GM21367 (cell line): Measurements from ENCODE around the gene HSBP1L1.

ENCODE experiments used
- ATAC-seq: cut with Tn5 transposase; IDR thresholded peaks from one replicate; pipeline ENCODE4 v1.9.1; 2021; ENCODE audit not compliant: unreplicated experiment

Gene HSBP1L1

DNA sequence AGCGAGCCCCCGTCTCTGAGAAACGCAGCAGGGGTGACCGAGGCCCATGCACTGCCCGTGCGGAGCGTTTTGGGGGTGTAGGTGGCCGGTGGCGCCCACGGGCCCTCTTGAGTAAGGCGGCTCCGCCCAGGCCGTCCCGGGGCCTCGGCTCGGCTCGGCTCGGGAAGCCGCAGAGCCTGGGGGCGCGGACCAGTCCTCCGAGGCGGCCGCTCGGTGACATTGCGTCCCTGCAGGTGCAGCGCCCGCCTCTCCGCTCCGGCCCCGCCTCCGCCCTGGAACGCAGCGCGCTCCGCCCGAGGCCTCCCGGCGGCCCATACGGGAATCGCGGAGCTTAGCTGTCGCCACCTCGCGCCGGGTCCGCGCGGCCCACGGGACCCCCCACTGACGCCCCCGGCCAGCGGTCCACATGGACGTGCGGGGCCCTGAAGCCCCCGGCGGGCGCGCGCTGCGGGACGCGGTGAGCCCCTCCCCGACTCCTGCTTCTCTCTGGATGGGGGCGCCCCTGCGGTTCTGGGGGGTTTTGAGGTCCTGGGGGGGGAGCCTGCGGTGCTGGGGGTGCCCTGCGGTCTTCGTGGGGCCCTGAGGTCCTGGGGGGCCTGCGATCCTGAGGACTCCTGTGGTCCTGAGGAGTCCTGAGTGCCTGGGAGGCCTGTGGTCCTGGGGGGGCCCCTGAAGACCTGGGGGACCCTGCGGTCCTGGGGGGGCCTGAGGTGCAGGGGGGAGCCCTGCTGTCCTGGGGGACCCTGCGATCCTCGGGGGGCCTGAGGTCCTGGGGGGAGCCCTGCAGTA lies at the start of gene HSBP1L1:
TSS of gene HSBP1L1 (plus strand) at position 314 of the 789 bp plus-strand sequence. CDS start at position 407, 93 bp downstream.
- ATAC-seq, result peak; percentile 67

DNA sequence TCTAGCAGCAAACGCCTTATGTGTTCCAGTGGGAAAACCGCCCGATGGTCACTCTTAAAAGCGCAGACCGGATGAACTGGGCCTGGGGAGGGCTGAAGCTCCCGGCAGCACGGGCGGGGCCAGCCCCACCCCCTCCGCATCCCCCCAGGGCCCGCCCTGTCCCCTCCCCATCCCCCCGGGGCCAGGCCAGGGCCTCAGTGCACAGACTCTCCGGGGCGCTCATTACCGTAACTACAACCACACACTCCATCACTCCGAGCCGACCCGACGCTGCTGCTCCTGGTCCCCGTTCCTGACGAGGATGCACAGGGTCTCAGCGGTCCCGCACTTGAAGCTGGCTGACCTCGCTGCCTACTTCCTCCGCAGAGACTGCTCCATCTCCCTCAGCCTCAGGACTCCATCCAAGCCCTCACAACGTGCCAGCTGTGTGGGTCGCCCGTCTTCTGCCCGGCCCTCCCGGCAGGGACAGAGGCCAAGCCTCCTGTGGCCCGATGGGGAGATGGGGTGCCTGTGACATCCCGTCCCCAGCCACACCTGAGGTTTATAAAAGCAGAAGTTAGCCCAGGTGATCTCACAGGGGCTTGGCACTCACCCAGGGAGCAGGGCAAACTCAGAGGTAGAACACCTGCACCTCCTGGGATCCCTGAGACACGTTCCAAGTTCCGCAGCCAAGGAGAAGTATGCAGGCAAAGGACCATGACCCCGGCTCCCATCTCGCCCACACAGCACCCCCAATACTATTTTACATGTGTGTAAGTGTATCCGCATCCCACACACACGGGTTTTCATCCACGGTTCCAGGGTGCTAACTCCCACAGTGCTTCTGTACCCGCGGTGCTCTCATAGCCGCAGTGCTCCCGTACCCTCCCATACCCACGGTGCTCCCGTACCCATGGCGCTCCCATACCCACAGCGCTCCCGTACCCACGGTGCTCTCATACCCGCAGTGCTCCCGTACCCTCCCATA lies 49.0 kb upstream of the HSBP1L1 start:
- no peak for ATAC-seq

DNA sequence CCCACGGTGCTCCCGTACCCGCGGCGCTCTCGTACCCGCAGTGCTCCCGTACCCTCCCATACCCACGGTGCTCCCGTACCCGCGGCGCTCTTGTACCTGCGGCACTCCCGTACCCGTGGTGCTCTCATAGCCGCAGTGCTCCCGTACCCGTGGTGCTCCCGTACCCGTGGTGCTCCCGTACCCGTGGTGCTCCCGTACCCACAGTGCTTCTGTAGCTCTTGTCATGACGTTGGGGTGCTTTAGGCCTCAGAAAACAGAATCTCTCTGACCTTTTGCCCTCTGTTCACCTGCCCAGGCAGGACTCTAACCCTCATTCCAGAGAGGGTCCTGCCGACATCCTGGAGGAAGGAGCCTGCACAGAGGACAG lies 48.3 kb upstream of the HSBP1L1 start:
- no peak for ATAC-seq

DNA sequence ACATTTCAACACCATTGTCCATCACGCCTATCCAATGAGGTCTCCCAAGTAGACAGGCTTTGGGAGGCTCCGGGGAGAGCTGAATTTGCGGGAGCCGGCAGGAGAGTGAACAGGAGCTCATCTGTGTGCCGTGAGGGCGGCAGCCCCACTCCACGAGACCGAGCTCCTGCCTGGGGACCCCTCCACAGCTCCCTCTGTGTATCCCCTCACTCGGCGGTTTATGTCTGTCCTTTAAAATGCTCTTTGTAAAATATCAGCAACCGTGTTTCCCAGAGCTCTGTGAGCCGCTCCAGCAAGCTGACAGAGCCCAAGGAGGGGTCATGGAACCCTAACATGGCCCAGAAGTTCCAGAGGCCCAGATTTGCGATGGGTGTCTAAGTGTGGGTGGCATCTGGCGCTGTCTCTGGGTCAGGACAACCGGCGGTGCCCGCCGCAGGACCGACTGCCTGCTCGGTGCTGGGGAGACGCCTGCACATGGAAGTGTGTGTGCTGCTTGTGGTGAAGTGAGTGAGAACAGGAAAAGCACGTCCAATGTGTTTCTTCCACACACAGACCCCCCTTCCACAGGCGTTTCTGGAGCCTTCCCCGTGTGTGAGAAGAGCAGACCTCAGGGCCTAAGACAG lies 47.8 kb upstream of the HSBP1L1 start:
- ATAC-seq, result no peak

DNA sequence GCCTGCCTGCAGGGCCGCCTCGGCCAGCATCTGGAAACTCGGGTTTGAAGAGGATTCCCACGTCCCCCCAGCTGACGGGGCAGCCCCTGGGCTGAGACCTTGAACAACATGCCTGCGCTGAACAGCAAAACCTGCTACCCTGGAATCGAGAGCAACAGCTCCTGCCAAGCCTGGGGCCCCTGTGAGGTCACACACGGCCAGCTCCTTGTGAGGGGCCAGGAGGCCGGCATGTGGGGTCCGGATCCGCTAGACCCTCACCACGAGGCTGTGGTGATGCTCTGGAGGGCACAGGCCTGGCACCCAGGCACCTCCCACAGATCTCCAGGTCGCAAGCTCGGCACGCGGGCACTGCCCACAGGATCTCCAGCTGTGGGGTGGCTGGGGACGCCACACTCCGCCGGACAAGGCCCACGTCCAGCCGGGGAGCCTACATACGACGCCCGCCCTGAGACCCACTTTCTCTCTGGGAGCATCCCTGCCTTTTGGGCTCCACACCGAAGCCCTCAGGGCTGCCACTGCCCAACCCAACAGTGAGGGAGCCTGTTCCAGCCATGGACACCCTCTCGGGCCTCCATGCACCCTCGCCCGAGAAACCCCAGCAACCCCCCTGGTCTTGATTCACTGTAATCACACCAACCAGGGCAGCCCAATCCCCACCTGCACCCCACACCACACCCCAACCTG lies 47.1 kb upstream of the HSBP1L1 start:
- no peak for ATAC-seq

DNA sequence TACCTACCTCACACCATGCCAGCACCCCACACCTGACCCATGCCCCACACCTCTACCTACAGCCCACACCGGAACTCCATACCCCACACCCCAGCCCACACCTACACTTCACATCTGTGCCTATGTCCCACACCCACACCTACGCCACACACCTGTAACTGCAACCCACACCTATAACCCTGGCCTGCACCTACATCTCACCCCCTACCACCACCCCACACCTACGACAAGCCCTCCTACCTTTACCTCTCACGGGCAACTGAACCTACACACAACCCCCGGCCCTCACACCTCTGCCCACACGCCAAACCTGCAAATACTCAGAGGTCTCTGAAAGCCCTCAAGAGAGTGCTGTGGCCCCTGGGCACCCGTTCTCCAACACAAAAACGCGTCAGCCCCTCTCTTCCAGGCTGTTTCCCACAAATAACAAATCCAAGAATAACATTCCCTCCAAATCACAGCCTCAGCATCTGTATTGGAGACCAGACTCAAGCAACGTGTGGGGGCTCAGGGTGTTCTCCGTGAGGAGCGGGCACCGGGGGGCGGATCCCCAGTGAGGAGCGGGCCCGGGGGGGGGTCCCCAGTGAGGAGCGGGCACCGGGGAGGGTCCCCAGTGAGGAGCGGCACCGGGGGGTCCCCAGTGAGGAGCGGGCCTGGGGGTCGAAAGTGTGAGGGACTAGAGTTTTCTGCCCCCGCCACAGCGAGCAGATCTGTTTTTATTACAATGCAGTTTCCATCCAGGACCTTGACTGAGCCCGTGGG lies 46.4 kb upstream of the HSBP1L1 start:
- no peak for ATAC-seq

DNA sequence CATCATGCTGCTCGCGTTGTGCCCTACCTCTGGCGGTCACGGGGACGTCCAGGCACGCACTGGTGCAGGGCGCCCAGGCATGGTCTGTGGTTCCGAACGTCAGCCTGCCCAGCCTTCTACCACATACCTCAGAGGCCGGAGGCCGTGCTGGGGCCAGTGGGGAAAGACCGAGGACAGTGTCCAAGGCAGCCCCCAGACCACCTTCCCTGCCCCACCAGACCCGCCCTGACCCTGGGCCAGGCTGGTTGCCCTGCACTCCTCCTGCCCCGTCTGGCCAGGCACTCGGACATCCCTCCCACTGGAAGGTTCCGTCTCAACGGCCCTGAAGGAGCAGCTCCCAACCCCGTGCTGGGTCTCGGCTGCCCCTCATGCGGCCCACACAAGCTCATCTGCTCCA lies 45.8 kb upstream of the HSBP1L1 start:
- ATAC-seq, result no peak

DNA sequence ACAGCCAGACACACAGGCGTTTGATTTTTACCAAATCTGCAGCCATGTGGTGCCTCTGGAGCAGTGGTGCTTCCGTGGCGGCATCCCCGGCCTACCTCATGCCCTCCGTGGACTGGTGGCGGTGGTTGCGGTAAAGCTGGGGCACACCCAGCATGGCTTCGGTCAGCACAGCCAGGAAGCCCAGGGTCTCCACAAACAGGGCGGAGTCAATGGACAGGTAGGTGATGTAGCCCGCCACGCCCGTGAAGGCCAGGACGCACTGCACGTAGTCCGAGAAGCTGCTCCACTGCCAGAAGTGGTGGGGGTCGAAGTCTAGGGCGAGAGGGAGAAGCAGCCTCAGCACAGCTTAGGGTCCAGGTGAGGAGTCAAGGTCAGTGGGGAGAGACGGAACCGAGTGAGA lies 45.4 kb upstream of the HSBP1L1 start:
- no peak for ATAC-seq

DNA sequence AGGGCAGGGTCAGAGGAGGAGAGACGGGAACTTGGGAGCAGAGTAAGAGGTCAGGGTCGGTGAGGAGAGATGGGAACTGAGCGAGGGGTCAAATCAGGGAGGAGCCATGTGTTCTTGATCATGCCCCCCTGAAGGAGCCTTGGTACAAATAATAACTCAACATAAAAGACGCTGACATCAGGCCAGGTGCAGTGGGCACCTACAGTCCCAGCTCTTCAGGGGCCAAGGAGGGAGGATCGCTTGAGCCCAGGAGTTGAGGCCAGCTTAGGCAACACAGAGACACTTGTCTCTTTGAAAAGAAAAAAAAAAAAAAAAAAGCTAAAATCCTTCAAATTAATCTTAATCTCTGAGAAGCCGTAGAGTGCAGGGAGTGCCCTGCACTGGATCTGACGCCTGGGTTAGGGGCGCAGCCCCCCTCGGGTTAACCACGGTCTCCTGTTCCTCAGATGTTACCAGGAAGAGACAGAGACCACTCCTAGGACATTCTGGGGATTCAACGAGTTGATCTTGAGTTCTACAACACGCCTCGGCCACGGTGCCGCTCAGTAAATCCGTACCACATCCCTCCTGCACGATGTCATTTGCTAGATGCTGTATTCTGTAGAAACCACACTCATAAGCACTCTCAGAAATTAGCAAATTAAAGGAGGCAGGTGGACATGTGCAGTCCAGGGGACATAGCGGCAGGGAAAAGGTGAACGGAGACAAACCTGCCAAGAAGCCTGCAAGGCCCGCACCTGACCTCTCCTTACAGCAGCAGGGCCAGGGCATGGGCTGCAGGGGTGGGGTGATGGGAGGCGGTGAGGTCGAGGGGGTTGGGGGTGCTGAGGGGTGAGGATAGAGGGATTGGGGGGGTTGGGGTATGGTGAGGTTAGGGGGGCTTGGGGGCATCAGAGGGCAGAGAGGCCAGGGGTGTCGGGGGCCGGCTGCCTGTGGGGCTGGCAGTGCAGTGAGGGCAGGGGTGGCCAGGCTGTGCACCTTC lies 42.2 kb upstream of the HSBP1L1 start:
- ATAC-seq, result no peak

DNA sequence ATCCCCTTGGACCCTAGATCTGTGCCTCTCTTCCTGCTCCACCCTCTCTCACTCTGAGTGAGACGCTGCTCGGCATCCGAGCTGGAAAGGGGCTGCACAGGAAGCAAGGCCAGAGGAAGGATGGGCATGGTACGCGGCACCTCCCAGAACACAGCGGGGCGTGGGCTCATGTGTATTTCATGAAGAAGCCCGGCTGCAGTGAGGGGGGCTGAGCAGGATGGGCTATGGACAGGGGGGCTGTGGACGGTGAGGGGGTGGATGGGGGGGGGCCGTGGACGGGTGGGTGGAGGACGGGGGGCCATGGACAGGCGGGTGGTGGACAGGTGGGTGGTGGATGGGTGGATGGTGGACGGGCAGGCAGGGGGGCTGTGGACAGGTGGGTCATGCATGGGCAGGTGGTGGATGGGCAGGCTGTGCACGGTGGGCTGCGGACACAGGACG lies 41.5 kb upstream of the HSBP1L1 start:
- no peak for ATAC-seq

DNA sequence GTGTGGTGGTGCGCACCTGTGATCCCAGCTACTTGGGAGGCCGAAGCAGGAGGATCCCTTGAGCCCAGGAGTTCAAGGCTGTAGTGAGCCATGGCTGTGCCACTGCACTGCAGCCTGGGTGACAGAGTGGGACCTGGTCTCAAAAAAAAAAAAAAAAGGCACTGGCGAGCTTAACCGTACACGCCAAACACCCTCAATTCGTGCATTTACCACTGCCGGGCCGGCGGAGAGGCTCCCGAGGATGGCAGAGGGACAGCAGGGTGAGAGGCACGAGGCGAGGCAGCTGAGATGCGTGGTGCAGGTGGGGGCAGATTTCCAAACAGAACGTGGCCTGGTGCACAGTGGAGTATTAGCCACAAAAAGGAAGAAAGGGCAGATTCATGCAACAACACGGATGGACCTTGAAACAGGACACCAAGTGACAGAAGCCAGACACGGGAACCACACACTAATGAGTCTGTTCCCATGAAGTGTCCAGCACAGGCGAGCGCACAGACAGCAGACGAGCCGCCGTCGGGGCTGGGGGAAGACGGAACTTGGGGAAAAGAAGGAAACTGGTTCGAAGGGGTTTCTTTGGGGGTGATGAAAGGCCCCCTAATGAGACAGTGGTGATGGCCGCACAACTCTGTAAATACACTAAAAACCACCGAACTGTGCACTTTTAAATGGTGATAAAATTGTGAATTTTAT lies 40.4 kb upstream of the HSBP1L1 start:
- ATAC-seq, result no peak

DNA sequence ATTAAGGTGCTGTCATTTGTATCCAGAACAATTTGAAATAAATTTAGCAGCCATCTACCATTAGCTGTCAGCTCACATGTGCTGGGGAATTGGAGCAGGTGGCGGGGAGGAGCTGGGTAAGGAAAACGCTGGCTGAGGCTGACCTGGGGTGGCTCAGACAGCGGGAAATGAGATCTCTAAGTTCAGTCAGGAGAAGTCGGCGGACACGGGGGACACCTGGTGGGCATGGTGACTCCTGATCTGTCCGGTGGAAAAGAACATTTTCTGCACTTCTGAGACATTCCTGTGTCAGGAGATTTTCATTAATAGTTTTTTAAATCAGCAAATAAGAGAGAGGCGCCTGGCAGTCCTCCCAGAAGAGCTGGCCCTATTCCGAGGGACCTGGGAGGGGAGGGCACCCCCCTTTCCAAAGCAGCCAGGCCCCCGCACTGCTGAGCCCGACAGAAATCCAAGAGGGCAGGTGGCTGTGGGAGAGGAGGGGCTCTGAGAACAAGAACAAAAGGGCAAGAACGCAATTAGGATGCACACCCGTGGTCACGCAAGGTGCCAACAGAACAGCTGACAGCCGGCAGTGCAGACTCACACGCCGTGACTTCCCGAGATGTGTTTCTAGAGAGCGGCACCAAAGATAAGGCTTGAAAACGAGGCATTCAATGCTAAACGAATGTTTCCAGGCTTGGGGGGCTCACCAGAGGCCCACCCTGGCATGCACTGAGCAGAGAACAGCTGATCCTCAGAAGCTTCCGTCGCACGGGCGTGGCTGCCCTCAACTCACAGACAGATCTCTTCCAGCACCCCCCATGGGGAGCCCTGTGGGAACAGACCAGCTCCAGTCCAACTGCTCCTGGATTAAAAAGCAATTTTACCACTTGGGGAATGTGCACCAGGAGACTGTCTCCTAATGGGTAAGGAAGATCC lies 39.4 kb upstream of the HSBP1L1 start:
- ATAC-seq, result no peak

DNA sequence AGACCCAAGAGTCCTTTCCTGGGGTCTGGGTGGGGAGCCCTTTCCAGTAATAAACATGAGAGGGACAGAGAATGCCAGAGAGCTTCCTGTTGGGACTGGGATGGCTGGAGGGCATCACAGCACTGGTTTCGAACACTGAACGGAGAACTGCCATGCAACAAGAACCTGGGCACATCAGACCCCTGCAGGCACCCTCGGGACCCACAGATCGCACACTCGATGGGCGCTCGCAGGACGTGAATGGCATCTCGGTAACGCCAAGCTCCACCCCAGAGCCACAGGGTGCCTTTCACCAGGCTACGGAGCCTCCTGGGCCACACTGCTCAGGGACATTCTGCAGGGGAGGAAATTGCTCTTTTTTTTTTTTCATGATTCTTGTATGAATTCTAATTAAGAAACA lies 38.1 kb upstream of the HSBP1L1 start:
- no peak for ATAC-seq

DNA sequence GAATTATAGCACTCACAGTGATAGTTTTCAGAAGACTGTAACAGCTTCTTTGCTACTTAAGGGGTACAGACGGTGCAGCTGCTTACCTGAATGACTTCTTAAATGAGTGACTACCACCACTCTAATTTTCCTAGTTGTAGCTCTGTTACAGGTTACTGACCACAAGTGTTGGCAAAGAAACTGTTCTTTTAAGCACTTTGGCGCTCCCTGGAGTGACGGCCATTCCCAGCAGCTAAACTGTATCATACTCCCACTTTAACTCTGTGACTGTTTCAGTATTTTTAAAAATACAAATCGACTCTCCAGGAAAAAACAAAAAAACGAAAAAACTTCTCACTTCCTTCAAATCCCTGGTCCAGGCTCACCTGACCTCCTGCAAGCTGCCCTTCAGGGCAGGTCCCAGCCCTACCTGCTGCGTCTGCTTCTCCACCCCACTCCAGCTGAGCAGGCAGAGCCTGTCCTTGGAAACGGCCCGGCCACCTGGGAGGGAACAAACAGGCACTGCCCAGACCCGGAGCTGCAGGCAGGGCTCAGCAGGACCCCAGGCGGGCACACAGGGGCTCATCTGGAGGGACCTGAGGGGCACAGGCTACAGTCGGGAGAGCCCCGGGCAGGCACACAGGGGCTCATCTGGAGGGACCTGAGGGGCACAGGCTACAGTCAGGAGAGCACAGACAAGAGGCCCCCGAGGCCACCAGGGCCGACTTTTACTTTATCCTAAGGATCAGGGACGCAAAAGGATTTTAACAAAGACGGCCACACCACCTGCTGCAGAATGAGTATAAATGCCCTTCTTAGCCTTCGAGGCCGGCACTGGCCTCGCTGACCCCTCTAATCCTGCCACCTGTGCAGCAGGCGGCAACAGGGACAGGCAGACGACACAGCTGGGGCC lies 37.5 kb upstream of the HSBP1L1 start:
- no peak for ATAC-seq

DNA sequence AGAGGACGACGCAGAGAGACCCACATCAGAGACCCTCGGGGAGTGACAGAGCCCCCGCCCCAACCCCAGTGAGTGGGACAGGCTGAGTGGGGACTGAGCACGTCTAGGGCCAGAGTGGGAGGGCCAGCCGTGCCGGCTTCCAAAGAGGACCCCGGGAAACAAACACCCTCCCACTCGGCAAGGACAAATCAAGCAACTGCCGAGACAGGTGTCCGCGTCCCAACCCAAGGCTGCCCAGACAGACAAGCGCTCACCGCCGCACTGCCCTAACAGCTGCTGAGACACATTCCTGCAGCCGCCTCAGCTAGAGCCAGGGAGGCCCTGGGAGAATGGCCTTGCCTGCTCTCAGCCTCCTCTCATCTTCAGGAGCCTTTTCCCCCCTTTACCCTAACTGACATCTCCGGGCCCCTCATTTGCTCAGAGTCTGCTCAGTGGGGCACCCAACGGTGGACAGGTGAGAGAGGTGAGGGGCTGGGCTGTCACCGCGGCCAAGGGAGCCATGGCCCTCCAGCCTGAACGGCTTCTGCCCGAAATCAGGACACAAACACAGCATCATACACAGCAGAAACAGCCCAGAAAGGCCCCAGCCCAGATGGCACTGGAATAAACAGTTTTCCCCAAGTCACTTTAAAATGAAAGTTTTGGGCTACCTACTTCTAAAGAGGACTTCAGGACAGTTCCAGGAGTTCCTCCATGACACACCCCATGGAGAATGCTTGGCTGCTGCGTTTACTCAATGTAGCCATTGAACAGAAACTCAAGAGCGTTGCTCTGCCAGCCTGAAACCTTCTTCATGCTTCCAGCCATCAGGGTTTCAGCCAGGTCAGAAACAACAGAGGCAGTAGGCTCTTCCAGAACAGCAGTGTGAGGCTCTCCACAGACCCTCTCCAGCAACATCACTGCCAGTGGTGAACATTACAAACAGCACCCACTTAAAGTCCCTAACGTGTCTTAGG lies 36.6 kb upstream of the HSBP1L1 start:
- ATAC-seq, result no peak
